Amniotic epithelial cell (primary cell): Measurements from ENCODE around the gene CLCN1.
"Not testable (repeated sequence)": the region's sequence is repeated elsewhere in the genome, so short reads cannot be mapped to it uniquely, and the experiment has no call there.

Source experiments
- DNase-seq: peaks from one replicate; pipeline ENCODE4 v3.0.0-alpha.2; 2010; ENCODE audit warnings: low read depth

CLCN1 gene

DNA sequence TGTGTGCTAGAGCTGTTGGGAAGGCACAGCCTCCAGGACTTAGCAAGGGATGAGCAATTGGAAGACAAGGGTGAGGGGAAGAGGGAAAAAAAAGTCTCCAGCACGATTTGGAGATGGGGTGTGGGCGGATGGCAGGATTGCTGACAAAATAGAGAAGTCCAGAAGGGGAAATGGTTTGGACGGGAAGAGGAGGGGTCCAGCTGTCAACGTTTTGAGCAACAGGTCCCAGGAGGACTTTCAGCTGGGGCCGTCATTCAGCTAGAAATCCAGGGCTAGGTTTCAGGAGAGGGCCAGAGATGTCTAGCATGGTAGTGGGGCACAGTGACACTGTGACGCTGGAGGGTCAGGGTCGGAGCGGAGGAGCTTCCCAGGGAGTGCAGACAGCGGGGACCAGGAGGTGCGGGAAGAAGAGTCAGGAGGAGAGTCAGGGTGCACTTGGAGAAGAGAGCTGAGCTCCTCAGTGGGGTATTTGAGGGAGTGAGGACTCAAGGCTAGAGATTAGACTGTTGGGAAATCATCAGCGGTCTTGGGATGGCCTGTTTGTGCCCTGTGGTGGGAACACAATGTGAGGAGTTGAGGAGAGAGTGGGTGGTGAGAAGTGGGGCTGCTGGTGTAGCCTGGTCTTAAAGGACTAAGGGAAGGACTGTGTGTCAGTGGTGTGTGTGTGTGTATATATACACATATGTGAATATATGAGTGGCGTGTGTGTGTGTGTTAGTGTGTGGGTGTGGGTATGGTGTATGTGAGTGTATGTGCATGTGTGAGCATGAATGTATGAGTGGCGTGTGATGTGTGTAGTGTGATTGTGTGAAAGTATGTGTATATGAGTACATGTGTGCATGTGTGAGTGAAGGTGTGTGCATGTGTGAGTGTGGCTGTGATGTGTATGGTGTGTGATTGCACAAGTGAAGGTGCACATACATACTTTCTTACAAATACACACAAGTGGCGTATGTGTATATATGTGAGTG is 69.0 kb downstream of the CLCN1 start:
- peak; percentile 95 for DNase-seq

DNA sequence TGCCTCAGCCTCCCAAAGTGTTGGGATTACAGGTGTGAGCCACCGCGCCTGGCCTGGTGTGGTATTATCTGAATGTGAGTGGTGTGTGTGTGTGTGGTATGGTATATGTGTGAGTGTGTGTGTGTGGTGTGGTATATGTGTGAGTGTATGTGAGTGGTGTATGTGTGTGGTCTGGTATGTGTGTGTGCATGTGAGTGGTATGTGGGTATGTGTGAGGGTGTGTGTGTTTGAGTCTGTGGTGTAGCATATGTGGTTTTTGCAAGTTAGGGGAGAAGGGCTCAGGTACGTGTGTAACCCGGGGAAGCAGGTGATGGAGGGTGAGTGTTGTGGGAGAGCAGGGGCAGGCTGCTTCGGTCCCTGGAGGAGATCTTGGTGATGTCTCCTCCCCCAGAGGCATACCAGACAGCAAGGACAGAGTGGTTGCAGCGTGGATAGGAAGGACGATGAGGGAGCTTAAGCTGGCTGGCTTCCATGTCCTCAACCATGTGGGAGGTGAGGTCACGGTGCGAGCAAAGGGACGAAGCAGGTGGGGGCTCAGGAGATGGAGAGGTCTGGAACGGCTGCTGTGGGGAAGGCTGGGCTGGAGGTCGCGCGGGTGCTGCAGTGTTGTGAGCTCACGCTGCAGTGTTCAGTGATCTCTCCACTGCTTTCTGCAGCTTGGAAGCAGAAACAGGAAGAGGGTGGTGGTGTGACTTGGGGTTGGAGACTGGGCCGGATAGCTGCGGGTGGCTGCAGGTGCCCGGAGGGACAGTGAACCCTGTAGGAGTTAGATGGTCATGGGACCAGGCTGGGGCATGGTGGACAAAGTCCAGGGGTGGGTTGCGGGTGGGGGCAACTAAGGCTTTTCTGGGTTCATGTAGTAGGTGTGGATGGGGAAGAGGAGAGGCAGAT is 70.2 kb downstream of the CLCN1 start:
- peak; percentile 74 for DNase-seq

DNA sequence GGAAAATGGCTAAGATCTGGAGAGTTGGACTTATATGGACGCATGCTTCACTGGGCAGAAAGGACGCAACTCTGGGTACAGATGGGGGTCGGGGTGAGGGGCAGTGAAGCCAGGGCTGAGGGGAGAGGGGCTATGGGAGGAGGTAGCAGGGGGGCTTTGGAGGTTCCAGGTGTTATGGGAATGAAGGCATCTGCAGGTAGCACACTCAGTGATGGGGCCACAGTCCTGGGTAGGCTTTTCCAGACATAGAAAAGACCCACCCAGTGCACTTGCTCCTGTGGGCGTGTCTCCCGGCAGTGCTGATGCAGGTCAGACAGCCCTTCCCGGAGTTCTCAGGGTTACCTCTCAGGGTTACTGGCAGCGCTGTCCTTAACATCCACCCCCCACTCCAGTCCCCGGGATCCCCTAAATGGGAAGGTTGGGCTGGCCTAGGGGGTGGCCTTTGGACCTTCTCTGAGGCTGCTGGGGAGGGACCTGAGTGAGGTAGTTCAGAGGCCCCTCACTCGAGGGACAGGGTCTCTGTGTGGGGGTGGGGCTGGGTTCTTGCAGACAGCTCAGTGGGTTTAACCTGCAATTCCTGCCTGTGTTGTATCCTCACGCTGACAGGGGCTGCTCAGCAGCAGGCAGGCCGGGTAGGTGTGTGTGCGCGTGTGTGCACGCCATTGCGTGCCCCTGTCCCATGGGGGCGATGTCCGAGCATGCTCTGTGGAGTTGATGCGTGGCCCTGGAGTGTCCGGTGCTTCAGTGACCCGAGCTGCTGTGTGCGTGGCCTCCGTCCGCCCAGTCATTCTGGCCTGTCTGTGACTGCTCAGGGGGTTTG is 71.5 kb downstream of the CLCN1 start:
- DNase-seq, result no peak

DNA sequence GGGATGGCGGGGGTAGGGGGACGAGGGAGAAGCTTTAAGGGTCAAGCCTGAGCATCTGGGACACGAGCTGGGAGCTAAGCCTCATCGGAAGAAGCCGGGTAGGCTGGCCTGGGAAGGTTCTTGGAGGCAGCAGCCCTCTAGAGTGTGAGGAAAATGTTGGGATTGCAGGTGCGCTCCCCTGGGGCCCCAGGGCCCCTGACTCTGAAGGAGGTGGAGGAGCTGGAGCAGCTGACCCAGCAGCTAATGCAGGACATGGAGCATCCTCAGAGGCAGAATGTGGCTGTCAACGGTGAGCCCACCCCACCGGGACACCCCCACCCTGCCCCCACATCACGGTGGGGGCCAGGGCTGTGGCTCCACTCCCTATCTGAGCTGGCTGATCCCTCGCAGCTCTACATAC is 72.1 kb downstream of the CLCN1 start:
- DNase-seq, result no peak

DNA sequence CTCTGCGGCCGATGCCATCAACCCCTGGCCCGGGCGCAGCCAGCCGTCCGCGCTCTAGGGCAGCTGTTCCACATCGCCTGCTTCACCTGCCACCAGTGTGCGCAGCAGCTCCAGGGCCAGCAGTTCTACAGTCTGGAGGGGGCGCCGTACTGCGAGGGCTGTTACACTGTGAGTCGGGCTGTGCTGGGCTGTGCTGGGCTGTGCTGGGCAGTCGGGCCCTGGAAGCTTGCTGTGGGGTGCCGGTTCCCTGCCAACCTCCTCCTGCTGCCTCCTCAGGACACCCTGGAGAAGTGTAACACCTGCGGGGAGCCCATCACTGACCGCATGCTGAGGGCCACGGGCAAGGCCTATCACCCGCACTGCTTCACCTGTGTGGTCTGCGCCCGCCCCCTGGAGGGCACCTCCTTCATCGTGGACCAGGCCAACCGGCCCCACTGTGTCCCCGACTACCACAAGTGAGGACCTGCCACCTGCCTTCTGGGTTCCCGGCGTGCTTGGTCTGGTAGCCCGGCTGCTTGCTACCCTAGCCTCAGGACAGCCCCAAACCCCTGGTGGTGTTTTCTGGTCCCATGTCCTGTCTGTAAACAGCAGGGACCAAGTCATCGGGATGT is 72.7 kb downstream of the CLCN1 start:
- no peak for DNase-seq

DNA sequence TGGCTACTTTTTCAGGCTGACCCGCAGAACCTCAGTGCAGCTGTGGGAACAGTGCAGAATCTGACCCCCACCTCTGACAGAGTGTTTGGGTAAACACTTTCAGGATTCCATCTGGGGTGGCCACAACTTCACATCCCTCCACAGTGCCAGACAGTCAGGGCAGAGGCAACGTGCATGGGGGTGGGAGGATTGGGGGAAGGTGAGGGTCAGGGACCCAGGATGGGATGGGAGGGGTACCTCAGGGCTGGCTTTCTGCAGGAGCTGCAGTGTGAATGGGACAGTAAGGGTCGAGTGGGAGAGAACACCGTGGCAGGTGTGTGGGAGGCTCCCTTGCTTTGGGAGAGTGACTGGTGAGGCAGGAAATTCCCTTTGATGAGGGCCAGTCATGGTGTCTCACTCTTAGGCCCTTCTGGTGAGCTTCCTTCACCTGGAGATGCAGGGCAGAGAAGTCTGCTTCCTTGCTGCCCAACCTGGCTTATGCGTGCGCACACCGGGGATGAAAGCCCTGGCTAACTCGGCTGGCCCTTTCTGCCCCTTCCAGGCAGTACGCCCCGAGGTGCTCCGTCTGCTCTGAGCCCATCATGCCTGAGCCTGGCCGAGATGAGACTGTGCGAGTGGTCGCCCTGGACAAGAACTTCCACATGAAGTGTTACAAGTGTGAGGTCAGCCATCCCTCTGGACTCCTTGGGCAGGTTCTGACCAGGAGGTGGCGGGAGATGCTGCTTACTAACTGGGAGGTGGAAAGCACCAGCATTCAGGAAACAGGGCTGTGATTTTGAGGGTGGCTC is 73.6 kb downstream of the CLCN1 start:
- no peak for DNase-seq

DNA sequence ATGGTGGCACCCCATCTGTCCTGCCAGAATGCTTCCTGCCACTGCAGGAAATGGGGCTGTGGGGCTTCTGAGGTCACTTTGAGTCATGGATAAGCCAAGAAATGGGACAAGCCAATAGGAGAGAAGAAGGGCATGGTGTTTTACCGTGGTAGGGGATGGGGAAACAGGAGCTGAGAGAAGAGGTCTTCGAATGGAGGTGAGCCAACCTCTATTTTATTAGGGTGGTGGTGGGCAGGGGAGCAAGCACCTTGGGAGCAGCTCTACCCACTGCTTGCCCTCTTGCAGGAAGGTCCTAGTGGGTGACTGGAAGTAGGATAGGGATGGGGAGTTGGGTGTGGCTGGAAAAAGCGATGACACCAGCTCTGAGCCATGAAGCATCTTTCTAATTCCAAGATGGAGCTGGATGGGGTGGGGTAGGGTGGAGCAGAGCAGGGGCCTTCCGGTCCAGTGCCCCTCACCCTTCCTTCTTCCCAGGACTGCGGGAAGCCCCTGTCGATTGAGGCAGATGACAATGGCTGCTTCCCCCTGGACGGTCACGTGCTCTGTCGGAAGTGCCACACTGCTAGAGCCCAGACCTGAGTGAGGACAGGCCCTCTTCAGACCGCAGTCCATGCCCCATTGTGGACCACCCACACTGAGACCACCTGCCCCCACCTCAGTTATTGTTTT is 74.3 kb downstream of the CLCN1 start:
- DNase-seq, result no peak

DNA sequence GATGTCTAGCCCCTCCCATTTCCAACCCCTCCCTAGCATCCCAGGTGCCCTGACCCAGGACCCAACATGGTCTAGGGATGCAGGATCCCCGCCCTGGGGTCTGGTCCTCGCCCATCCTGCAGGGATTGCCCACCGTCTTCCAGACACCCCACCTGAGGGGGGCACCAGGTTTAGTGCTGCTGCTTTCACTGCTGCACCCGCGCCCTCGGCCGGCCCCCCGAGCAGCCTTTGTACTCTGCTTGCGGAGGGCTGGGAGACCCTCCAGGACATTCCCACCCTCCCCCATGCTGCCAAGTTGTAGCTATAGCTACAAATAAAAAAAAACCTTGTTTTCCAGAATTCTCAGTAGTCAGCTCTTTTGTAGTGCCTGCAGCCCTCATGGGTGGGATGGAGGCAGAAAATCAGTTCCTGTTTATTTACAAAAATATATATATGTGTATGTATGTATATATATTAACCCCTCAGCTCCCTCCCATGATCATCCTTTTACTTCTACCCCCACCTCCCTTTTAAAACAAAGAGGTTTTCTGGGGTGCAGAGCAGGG is 74.9 kb downstream of the CLCN1 start:
- no peak for DNase-seq

DNA sequence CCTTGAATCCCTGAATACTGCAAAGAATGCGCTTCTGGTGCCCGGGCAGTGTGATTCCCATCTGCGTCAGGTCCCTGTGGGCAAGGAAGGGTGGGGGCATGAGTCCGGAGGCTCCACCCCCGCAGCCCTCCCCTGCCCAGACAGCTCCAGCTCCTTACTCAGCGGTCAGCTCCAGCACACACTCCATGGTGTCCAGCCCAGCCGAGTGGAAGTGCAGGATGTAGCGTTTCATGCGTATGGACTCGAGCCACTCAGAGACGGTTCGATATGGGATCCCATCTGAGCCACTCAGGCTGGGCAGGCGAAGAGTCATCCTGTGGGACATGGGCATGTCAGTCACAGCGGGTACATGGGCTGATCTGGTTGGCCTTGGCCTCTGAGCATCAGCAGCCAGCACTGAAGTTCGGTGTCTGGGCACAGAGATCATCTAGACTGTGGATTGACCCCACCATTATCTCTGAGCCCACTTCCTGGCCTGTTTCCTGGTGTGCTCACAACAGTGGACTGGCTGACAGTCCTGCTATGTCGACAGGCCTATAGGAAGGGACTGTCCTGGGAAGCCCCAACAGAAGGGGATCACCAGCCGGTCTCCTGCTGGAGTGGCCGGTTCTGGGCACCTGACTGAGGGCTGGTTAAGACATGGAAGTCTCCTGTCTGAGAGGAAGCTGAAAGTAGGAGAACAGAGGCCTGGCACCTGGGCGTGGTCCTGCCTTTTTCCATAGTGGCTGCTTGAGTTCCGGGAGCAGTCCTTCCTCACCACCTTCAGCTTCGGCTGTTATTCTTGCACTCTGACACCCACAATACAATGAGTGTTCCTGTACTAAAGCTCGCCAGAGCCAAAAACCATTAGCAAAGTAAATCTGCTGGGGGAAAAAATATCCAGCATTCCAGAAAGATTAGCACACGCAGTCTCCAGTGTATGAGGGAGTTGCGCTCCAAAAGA is 75.8 kb downstream of the CLCN1 start:
- DNase-seq, result peak; percentile 88

DNA sequence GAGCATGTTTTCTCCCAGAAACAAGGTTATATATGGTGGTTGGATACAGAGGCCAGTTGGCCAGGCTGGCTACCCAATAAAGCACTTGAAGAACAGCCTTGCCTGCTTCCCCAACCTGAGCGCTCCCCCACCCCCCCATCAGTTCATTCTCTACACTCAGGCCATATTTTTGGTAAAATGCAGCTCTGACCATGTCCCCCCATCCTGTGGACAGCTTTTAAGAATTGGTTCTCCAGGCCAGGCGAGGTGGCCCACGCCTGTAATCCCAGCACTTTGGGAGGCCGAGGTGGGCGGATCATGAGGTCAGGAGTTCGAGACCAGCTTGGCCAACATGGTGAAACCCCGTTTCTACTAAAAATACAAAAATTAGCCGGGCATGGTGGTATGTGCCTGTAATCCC is 76.5 kb downstream of the CLCN1 start:
- DNase-seq, result not testable (repeated sequence)

DNA sequence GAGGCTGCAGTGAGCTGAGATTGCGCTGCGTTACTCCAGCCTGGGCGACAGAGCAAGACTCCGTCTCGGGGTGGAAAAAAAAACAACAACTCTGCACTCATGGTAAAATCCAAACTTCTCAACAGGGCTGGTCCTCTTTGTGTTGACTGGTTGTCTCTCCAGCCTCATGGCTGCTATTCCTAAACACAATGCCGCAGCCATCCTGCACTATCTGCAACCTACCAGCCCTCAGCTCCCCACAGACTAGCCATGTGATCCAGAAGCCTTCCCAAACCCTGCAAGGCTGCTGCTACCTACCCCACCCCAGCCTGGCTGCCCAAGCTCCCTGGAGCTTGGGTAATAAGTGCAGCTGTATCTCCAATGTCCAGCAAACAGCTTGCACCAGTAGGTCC is 77.0 kb downstream of the CLCN1 start:
- DNase-seq, result no peak

DNA sequence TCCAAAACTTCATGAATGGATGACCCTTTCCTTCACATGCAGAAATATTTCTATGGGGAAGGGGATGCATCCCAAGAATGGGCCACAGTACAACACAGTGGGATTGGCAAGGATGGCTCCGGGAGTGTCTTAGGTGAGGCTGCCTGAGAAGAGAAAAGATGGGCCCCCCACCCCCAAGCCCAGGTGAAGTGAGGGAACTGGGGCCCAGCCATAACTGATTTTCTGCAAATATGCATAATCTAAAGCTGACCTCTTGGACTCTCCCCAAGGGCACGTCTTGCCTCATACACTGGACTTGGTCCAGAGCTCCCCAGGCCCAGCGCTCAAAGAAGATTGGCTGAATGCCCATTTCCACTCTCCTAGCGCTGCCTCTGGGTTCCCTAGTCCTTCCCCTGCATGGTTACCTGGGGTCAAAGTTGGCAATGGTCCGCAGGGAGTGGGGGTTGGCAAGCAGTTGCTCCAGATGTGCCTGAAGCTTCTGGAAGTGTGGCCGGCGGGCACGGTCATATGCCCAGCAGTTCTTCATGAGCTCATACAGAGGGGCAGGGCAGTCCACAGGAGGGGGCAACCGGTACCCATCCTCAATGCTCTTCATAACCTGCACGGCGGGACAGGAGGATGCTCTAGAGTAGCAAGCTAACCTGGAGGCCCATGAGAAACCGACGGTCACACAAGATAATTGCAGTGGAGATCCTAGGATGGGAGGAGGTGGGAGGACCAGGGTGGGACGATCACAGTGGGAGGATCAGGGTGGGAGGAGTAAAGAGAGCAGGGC is 77.5 kb downstream of the CLCN1 start:
- peak; percentile 73 for DNase-seq

DNA sequence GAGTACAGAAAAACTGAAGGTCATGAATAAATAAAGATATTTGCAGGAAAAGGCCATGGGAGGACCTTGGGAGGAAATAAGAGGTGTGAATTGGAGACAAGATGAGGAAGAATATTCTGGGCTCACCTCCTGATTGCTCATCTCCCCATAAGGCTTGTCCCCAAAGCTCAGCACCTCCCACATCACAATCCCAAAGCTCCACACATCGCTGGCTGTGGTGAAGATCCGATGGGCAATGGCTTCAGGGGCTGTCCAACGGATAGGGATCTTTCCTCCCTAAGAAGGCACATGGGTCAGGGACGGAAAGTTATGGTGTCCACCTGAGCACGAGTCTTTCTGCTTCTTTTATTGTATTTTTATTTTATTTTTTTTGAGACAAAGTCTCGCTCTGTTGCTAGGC is 78.2 kb downstream of the CLCN1 start:
- DNase-seq, result no peak

DNA sequence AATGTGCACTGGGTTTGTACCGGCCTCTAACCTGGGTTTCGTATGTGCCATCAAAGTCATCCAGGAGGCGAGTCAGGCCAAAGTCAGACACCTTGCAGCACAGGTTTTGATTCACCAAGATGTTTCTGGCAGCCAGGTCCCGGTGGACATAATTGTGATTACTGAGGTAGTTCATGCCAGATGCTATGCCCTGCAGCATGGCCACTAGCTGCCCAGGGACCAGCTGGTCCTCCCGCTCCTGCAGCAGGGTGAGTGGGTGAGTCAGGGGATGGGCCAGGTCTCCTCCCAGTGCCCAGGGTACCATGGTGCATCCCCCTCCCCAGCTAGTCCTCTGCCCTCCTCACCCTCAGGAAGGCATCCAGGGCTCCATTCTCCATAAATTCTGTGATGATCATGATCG is 78.9 kb downstream of the CLCN1 start:
- DNase-seq, result no peak

DNA sequence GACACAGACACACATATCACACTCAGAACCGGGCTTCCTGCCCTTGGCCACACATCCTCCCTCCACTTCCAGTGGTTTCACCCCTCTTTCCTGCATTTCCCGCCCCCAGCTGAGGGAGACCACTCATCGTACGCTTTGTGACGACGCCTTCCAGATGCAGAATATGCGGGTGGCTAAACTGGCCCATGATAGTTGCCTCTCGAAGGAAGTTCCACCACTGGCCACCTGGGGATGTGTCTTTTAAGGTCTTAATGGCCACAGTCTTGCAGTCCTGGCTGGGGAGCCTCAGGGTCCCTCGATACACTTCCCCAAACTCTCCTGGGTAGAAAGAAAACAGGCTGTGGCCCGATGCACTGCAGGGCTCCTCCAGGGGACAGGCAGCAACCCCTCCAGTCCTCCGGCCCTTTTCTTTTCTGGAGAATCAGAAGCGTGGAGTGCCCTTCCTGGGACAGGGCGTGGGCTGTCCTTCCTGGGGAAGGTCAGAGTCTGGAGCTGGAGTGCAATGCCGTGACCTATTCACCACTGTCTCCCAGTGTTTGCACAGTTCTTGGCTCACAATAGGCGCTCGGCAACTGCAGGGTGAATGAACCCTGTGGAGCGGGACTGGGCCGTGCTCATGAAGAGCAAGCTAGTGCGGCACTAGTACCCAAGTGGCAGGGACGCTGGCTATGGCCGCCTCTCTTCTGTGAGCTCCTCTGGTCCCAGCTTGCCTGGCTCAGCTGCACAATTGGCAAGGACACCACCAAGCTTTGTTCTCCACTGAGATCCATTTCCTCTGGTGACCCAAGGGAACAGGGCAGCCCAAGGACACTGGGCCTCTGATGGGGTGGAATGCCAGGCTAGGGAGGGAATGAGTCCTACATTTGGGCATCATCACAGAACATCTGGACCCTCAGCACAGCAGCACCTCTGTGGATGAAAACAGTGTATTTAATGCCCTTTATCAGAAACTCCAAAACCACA is 79.6 kb downstream of the CLCN1 start:
- no peak for DNase-seq

DNA sequence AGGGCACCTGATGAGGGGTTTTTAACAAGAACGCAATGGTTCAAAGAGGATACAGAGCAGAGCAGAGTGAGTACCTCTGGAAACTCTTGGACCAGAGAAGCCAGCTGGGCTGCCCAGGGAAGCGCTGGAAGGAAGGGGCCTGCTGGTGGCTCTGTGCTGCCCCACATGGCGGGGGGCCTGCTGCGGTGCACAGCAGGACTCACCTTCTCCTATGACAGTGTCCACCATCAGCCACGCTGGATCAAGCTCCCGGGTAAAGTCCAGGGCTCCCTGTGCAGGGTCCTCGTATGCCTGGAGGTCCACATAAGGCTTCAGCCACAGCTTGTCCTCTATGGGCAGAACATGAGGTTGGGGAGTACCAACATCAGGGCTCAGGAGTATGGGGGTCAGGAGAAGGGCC is 80.3 kb downstream of the CLCN1 start:
- DNase-seq, result no peak
